ENCODE data around the gene FGD4. TPM values are rescaled to one million over a fixed set of nuclear protein-coding genes. Genes with fewer than 3 reads are reported as not detected.

Gene FGD4
- total and polyA plus RNA-seq, 2 of the 4 experiments (the other 2 are of a cell fraction): 2.1 to 8.8 TPM

DNA sequence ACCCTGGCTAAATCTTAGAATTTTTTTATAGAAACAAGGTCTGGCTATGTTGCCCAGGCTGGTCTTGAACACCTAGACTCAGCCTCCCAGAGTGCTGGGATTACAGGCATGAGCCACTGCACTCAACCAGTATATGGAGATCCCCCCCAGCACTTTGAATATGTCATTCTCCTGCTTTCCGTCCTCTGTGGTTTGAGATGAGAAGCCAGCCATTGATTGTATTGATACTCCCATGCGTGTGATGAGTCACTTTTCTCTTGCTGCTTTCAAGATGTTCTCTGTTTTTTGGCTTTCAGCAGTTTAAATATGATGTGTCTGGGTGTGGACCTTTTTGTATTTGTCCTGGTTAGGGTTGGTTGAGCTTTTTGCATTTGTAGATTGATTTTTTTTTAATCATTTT lies 204.5 kb downstream of the FGD4 start:
- Histone ChIP-seq H3K4me2 (ENCODE audit: low read depth, low read length) (no peak overlapping the region), H3K23ac (ENCODE audit: low read depth, low read length) (no peak overlapping the region), H3K4me1 (ENCODE audit: control insufficient read depth, insufficient read depth, low read length) (no peaks in the 10 kb centered on the region), H3K14ac (replicated peaks; ENCODE audit: low read depth, low read length) (no peak overlapping the region), H3K27ac (ENCODE audit: insufficient read depth, low read length) (no peak overlapping the region), H3K79me1 (ENCODE audit: low read depth in 1 of 2, low read length in 2 of 2) (peaks cover 0 to 8% of the 10 kb centered on the region in 2 experiments; a peak in 1 of 4 replicates), H4K8ac (ENCODE audit: low read depth in 2 of 2, low read length in 2 of 2) (no peak overlapping the region), H3K56ac (ENCODE audit: extremely low read depth, insufficient read depth, low read length) (no peak overlapping the region), H3K9me1 (ENCODE audit: insufficient read depth, low read length) (peaks cover 7% of the 10 kb centered on the region), H2BK15ac (ENCODE audit: low read depth, low read length) (no peak overlapping the region), H4K20me1 (ENCODE audit: insufficient read depth, low read length) (no peaks in the 10 kb centered on the region), H3K9me3 (ENCODE audit: control insufficient read depth, insufficient read depth, low read length) (no peaks in the 10 kb centered on the region), H3K27me3 (ENCODE audit: control insufficient read depth, insufficient read depth, low read length) (no peaks in the 10 kb centered on the region), H3K4ac (ENCODE audit: low read depth, low read length) (no peak overlapping the region), H3K4me3 (ENCODE audit: insufficient read depth, low read depth, low read length) (no peak overlapping the region), H2BK120ac (ENCODE audit: low read depth, low read length) (no peak overlapping the region), H4K91ac (ENCODE audit: insufficient read depth, low read depth, low read length) (no peak overlapping the region), H3K18ac (ENCODE audit: low read depth, low read length) (no peak overlapping the region), H4K5ac (ENCODE audit: low read depth, low read length) (no peak overlapping the region), H2AK9ac (replicated peaks; ENCODE audit: low read depth, low read length, poor library complexity) (no peak overlapping the region), H2BK20ac (ENCODE audit: low read depth, low read length) (no peak overlapping the region), H2AK5ac (ENCODE audit: low read depth, low read length) (no peak overlapping the region), H2AFZ (replicated peaks; ENCODE audit: low read length, poor library complexity) (no peak overlapping the region), H3K9ac (ENCODE audit: low read depth, low read length) (no peak overlapping the region), H2BK5ac (ENCODE audit: low read depth, low read length, poor library complexity, severe bottlenecking) (no peak overlapping the region), H3K36me3 (ENCODE audit: control insufficient read depth, insufficient read depth, low read length) (peaks cover 6% of the 10 kb centered on the region; the same call in 1 of the 2 replicates)
- POLR2A ChIA-PET (ENCODE audit: unreplicated experiment): no interaction called here
- WGBS, 2 experiments (ENCODE audit: extremely low coverage in 2 of 2, insufficient read length in 1 of 2): no CpG with 5 or more reads among the region's 2 CpGs
- CTCF ChIA-PET: no interaction called here
- dilution Hi-C loops (cut with HindIII; ENCODE audit: low sequenced_read_pairs, unreplicated experiment): no loop called here
- ATAC-seq (ENCODE audit: low read depth): no peak
- no peak for TF ChIP-seq RCOR1 (IDR thresholded peaks at IDR 0.05; ENCODE audit: insufficient replicate concordance, low read length)
- TF ChIP-seq MAZ (IDR thresholded peaks at IDR 0.05; ENCODE audit: borderline replicate concordance, low read depth, low read length): no peak
- TF ChIP-seq RAD21 (IDR thresholded peaks at IDR 0.05; ENCODE audit: low read length): no peak
- TF ChIP-seq FOS (IDR thresholded peaks at IDR 0.05; ENCODE audit: low read depth, low read length): no peak
- intact Hi-C loops (cut with micrococcal nuclease): no loop called here
- BruUV-seq (replicated peaks): no TSS peak
- in situ Hi-C loops (cut with MboI; ENCODE audit: low sequenced_read_pairs): no loop called here
- DNase-seq: peak; percentile 51

Measured in IMR-90 (cell line).